ENCODE results near the gene OLFML1. TPM values are rescaled to one million over a fixed set of nuclear protein-coding genes. Genes with fewer than 3 reads are reported as not detected.

Gene OLFML1
- polyA plus RNA-seq, 2 of the 4 experiments (the other 2 are of a cell fraction) = not detected

DNA sequence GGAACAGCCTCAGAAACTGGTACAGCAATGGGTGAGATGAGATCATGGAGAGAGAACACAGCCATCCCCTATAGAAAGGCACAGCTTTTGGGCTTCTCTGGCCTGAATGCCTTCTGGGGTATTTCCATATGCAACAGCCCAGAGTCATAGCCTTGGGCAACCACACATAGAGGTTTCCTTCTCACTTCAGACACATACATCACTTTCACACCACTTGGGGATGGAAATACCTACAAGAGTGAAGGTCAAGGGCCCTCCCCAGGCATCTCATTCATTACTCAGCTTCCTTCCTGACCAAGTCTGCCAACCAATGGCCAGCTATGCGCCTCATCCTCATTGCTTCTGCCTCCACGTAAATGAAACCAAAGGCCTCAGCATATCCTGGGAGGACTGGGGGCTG, 17.7 kb upstream of the OLFML1 start:
- H3K9me3 ChIP-seq = no peaks in the 10 kb centered on the region
- FAIRE-seq (no peak), DNase-seq (ENCODE audit: low read depth in 1 of 2, low spot score in 1 of 2) (no peak), ATAC-seq (no peak)
- no peak overlapping the region for H3K27ac ChIP-seq
- H3K4me2 ChIP-seq = no peak overlapping the region
- H3K4me3 ChIP-seq = no peak overlapping the region
- TF ChIP-seq RARB (CRISPR knock-in tag; IDR thresholded peaks at IDR 0.05) (no peak), MAFK (IDR thresholded peaks at IDR 0.05; ENCODE audit: partially characterized antibody) (no peak), HOXA7 (CRISPR knock-in tag; IDR thresholded peaks at IDR 0.05) (no peak)
- TF ChIP-seq, protein P1, sequence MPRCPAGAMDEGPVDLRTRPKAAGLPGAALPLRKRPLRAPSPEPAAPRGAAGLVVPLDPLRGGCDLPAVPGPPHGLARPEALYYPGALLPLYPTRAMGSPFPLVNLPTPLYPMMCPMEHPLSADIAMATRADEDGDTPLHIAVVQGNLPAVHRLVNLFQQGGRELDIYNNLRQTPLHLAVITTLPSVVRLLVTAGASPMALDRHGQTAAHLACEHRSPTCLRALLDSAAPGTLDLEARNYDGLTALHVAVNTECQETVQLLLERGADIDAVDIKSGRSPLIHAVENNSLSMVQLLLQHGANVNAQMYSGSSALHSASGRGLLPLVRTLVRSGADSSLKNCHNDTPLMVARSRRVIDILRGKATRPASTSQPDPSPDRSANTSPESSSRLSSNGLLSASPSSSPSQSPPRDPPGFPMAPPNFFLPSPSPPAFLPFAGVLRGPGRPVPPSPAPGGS (IDR thresholded peaks at IDR 0.05) = no peak
- TF ChIP-seq, protein P2, sequence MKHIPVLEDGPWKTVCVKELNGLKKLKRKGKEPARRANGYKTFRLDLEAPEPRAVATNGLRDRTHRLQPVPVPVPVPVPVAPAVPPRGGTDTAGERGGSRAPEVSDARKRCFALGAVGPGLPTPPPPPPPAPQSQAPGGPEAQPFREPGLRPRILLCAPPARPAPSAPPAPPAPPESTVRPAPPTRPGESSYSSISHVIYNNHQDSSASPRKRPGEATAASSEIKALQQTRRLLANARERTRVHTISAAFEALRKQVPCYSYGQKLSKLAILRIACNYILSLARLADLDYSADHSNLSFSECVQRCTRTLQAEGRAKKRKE (CRISPR knock-in tag; IDR thresholded peaks at IDR 0.05; ENCODE audit: low read depth) = no peak
- TF ChIP-seq, protein P3, sequence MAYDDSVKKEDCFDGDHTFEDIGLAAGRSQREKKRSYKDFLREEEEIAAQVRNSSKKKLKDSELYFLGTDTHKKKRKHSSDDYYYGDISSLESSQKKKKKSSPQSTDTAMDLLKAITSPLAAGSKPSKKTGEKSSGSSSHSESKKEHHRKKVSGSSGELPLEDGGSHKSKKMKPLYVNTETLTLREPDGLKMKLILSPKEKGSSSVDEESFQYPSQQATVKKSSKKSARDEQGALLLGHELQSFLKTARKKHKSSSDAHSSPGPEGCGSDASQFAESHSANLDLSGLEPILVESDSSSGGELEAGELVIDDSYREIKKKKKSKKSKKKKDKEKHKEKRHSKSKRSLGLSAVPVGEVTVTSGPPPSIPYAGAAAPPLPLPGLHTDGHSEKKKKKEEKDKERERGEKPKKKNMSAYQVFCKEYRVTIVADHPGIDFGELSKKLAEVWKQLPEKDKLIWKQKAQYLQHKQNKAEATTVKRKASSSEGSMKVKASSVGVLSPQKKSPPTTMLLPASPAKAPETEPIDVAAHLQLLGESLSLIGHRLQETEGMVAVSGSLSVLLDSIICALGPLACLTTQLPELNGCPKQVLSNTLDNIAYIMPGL (CRISPR knock-in tag; IDR thresholded peaks at IDR 0.05; ENCODE audit: borderline replicate concordance) = no peak
- H3K4me1 ChIP-seq = no peaks in the 10 kb centered on the region
- ChIA-PET POLR2A (no interaction called here), CTCF (interaction anchor here (0.5 to 1.0 kb wide), 3 partner anchors 190 to 581 kb away, joined by 3 read pairs; no protein-coding TSS in a partner anchor)
- WGBS (ENCODE audit: missing lambda C conversion rate) = 48% methylated on average over 2 of the region's 2 CpGs

DNA sequence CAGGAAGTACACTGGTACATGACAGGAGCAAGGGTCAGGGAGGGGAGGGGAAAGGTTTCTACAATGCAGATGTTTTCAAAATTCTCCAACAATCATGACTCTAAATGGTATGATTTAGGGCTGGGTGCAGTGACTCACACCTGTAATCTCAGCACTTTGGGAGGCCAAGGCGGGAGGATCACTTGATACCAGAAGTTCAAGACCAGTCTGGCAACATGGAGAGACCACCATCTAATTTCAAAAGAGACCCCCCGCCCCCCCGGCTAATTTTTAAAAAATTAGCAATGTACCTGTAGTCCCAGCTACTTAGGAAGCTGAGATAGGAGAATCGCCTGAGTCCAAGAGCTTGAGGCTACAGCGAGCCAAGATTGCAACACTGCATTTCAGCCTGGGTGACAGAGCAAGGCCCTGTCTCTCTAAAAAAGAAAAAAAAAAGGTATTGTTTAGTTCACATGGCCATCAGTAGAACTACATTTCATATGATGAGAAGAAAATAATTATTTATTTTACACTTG, 15.9 kb upstream of the OLFML1 start:
- H3K4me2 ChIP-seq = no peak overlapping the region

DNA sequence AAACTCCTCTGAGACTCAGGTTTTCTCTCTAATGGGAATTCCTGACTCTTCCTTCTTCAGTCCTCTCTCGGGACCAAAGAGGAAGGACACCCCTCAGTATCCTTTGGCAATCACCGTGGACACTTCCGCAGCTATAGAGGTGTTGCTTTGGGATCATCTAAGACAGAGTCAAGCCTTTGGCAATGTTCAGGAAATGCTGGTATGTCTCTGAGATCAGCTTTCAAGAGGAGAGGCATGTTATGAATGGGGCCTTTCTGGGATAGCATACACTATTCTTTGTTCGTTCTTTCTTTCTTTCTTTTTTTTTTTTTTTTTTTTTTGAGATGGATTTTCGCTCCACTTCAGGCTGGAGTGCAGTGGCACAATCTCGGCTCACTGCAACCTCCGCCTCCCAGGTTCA, 14.2 kb upstream of the OLFML1 start:
- ChIA-PET POLR2A (no interaction called here), CTCF (interaction anchor here (1.4 kb wide), 1 partner anchor 31 kb away, joined by 3 read pairs; no protein-coding TSS in a partner anchor)
- no peaks in the 10 kb centered on the region for H3K4me1 ChIP-seq
- DNase-seq (ENCODE audit: low read depth in 1 of 2, low spot score in 1 of 2) (no peak), FAIRE-seq (no peak), ATAC-seq (no peak)
- no peak overlapping the region for H3K27ac ChIP-seq
- no peaks in the 10 kb centered on the region for H3K9me3 ChIP-seq
- 24% methylated on average over 7 of the region's 7 CpGs for WGBS (ENCODE audit: missing lambda C conversion rate)
- H3K4me3 ChIP-seq = no peak overlapping the region
- H3K4me2 ChIP-seq = no peak overlapping the region
- TF ChIP-seq HOXB13 (CRISPR knock-in tag; IDR thresholded peaks at IDR 0.05; ENCODE audit: low read depth) = no peak
- no peak for TF ChIP-seq RAD21 (conservative IDR thresholded peaks at IDR 0.05 in 1 of 2, IDR thresholded peaks at IDR 0.05 in 1 of 2)
- TF ChIP-seq MYC (IDR thresholded peaks at IDR 0.05; ENCODE audit: borderline replicate concordance, low read length) = no peak
- TF ChIP-seq, protein P3 (CRISPR knock-in tag; IDR thresholded peaks at IDR 0.05; ENCODE audit: borderline replicate concordance) = no peak
- TF ChIP-seq RNF2 (IDR thresholded peaks at IDR 0.05; ENCODE audit: borderline replicate concordance, low read depth) = no peak
- TF ChIP-seq MAFK (IDR thresholded peaks at IDR 0.05; ENCODE audit: partially characterized antibody) = no peak
- no peak for TF ChIP-seq FOSB (CRISPR knock-in tag; IDR thresholded peaks at IDR 0.05)
- no peak for TF ChIP-seq TP53 (CRISPR knock-in tag; IDR thresholded peaks at IDR 0.05)
- TF ChIP-seq, protein P4, sequence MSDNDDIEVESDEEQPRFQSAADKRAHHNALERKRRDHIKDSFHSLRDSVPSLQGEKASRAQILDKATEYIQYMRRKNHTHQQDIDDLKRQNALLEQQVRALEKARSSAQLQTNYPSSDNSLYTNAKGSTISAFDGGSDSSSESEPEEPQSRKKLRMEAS (IDR thresholded peaks at IDR 0.05) = no peak
- TF ChIP-seq EP300 (IDR thresholded peaks at IDR 0.05) = no peak
- no peak for TF ChIP-seq CEBPB (IDR thresholded peaks at IDR 0.05)
- TF ChIP-seq, protein P5, sequence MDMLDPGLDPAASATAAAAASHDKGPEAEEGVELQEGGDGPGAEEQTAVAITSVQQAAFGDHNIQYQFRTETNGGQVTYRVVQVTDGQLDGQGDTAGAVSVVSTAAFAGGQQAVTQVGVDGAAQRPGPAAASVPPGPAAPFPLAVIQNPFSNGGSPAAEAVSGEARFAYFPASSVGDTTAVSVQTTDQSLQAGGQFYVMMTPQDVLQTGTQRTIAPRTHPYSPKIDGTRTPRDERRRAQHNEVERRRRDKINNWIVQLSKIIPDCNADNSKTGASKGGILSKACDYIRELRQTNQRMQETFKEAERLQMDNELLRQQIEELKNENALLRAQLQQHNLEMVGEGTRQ (IDR thresholded peaks at IDR 0.05) = no peak
- no peak for TF ChIP-seq NFE2L2 (conservative IDR thresholded peaks at IDR 0.05; ENCODE audit: low read length)
- no peak for TF ChIP-seq TFCP2L1 (CRISPR knock-in tag; IDR thresholded peaks at IDR 0.05)

More for the DNA sequence above, 15.9 kb upstream of the OLFML1 start:
- Histone ChIP-seq H3K4me1 (no peaks in the 10 kb centered on the region), H3K4me3 (no peak overlapping the region), H3K27ac (no peak overlapping the region), H3K9me3 (no peaks in the 10 kb centered on the region)
- FAIRE-seq = no peak
- CTCF ChIA-PET = no interaction called here
- WGBS (ENCODE audit: missing lambda C conversion rate) = 26% methylated on average over 5 of the region's 5 CpGs
- TF ChIP-seq RAD21 (conservative IDR thresholded peaks at IDR 0.05 in 1 of 2, IDR thresholded peaks at IDR 0.05 in 1 of 2) (no peak), TFCP2L1 (CRISPR knock-in tag; IDR thresholded peaks at IDR 0.05) (no peak), CEBPB (IDR thresholded peaks at IDR 0.05) (no peak), POLR2AphosphoS2 (conservative IDR thresholded peaks at IDR 0.05; ENCODE audit: low read length) (no peak), GATA3 (IDR thresholded peaks at IDR 0.05; ENCODE audit: borderline replicate concordance) (no peak), CHD4 (IDR thresholded peaks at IDR 0.05; ENCODE audit: borderline replicate concordance) (no peak), NFE2L2 (conservative IDR thresholded peaks at IDR 0.05; ENCODE audit: low read length) (no peak), RNF2 (IDR thresholded peaks at IDR 0.05; ENCODE audit: borderline replicate concordance, low read depth) (no peak), ZFP36 (IDR thresholded peaks at IDR 0.05; ENCODE audit: borderline replicate concordance, partially characterized antibody) (no peak), KDM5A (IDR thresholded peaks at IDR 0.05) (no peak)
- TF ChIP-seq, protein P6, sequence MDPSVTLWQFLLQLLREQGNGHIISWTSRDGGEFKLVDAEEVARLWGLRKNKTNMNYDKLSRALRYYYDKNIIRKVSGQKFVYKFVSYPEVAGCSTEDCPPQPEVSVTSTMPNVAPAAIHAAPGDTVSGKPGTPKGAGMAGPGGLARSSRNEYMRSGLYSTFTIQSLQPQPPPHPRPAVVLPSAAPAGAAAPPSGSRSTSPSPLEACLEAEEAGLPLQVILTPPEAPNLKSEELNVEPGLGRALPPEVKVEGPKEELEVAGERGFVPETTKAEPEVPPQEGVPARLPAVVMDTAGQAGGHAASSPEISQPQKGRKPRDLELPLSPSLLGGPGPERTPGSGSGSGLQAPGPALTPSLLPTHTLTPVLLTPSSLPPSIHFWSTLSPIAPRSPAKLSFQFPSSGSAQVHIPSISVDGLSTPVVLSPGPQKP (IDR thresholded peaks at IDR 0.05; ENCODE audit: low read depth, low read length) = no peak
- TF ChIP-seq, protein P4 (IDR thresholded peaks at IDR 0.05) = no peak
- ATAC-seq = no peak
- no peak for DNase-seq (ENCODE audit: low read depth in 1 of 2, low spot score in 1 of 2)
- POLR2A ChIA-PET = no interaction called here
